GM15510 (cell line): ENCODE results near the gene TAF4.

Experiments used
- POLR2A ChIP-seq: IDR thresholded peaks from 3 replicates; pipeline ENCODE4 v1.6.1; 2011; ENCODE audit warnings: borderline replicate concordance; ENCODE audit not compliant: insufficient read length; ENCODE audit errors: extremely low read depth

Gene TAF4

GRCh38 chr20:62026564-62026856 is 39.2 kb downstream of the TAF4 start:
- no peak for TF ChIP-seq POLR2A

- TF ChIP-seq POLR2A: no peak
Measured at GRCh38 chr20:62025832-62026563, 39.7 kb downstream of the TAF4 start.

- no peak for TF ChIP-seq POLR2A
Measured at GRCh38 chr20:62025394-62025793, 40.3 kb downstream of the TAF4 start.

GRCh38 chr20:62023935-62024334 is 41.7 kb downstream of the TAF4 start:
- no peak for TF ChIP-seq POLR2A

- no peak for TF ChIP-seq POLR2A
Measured at GRCh38 chr20:62022575-62023139, 43.0 kb downstream of the TAF4 start.

- TF ChIP-seq POLR2A: no peak
Measured at GRCh38 chr20:62021793-62022385, 43.8 kb downstream of the TAF4 start.

GRCh38 chr20:62020935-62021701 is 44.6 kb downstream of the TAF4 start:
- TF ChIP-seq POLR2A: no peak

- TF ChIP-seq POLR2A: no peak
Measured at GRCh38 chr20:62019881-62020492, 45.7 kb downstream of the TAF4 start.

- TF ChIP-seq POLR2A: no peak
Measured at GRCh38 chr20:62019144-62019805, 46.4 kb downstream of the TAF4 start.

- TF ChIP-seq POLR2A: no peak
Measured at GRCh38 chr20:62018437-62019143, 47.1 kb downstream of the TAF4 start.

- no peak for TF ChIP-seq POLR2A
Measured at GRCh38 chr20:62015540-62016288, 50.0 kb downstream of the TAF4 start.

GRCh38 chr20:62014889-62015537 is 50.7 kb downstream of the TAF4 start:
- TF ChIP-seq POLR2A: no peak

GRCh38 chr20:62014488-62014775 is 51.2 kb downstream of the TAF4 start:
- TF ChIP-seq POLR2A: no peak

GRCh38 chr20:62012631-62013030 is 53.0 kb downstream of the TAF4 start:
- no peak for TF ChIP-seq POLR2A
